NCI-H2171 (cell line): ENCODE data around the gene MRTFA.
"Not testable (repeated sequence)": the region's sequence is repeated elsewhere in the genome, so short reads cannot be mapped to it uniquely, and the experiment has no call there.

Experiments
- DNase-seq: peaks from one replicate; lab custom pipeline; 2025; lab: John Stamatoyannopoulos, UW

Gene MRTFA

GRCh38 chr22:40521046-40521445 lies 115.5 kb downstream of the MRTFA start:
- DNase-seq: no peak

GRCh38 chr22:40520562-40520961 lies 116.0 kb downstream of the MRTFA start:
- DNase-seq: no peak

DNA sequence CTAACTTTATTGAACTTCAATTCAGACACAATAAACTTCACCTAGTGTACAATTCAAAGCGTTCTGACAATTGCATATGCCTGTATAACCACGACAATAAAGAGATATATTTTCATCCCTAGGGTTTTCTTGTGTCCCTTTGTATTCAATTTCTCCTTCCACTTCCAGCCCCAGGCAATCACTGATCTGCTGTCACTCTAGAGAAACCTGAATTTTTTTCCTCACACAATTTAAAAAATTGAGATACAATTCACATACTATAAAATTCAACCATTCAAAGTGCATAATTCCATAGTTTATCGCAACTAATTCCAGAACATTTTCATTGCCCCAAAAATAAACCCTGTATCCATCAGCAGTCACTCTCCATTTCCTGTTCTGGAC lies 116.6 kb downstream of the MRTFA start:
- no peak for DNase-seq

DNA sequence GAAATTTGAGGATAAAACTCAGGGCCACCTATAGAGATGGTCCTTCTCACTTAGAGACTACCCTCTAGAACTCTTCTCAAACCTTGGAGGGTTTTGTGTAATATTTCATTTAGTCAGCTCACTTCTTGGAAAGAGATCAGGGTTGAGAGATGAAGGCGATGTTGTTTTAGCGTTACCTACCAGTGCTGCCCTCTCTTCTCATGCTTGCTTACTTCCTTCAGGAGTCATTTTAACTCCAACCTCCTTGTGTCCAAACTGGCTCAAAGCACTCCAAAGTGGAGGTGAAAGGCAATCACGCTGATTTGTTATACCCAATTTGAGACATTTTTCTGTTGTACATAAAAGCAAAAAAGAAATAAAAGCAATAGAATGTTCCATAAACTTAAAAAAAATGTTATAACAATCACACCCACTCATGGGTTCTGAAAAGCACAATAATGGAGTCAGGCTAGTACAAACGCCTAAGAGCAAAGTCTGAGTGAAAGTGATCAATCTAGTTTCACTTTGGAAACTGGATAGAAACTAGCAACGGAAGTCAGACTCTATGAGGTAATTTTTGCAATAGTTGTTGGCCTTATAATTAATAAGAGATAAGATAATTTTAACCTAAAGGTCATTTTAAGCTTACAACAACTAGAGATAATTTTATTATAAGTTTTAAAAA lies 117.1 kb downstream of the MRTFA start:
- DNase-seq: no peak

GRCh38 chr22:40518840-40519239 lies 117.7 kb downstream of the MRTFA start:
- no peak for DNase-seq

GRCh38 chr22:40517631-40518030 lies 118.9 kb downstream of the MRTFA start:
- DNase-seq: no peak

DNA sequence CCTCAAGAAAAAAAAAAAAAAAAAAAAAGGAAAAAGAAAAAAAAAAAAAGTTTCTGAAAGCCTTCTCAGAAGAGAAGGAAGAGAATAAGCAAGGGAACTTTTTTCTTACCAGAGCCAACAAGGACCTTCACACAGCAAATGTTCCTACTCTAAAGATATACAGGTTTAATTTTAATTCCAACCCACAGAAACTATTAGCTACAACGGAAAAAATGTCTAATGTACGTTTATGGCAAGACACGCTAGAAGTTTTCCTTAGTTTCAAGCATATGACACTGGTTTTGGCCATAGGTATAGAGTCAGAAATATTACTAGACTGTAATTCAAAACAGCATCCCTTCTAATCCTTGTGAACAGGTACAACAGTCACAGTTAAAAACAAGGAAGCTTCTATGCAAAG lies 120.1 kb downstream of the MRTFA start:
- DNase-seq: no peak

DNA sequence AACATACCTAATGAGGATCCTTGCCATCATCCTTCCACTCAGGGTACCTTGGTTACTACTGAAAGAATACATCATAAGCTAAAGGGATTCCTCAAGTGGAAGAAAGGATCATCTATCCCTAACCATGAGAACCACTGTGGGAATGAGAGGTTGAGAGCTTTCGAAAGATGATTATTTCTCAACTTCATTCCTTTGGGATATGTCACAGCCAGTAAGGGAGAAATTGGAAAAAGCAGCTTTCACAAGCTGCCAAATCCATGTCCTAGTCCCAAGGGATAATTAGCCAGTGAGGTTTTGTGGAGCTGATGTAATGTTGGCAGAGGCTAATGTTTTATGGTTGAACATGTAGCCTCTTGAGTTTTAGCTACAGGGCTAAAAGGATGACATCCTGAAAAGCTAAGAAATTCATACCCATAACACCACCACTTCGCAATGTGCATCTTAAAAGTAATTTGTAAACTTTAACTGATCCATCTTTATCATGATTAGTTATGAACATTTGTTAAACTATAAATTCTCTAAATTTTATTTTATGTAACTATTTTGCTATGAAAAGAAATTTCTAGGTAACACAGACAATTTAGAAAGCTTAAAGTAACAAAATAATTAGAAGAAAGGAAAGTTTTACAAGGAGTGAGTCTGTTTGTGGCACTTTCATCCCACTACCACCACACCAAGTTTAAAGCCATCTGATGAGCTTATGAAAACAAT lies 123.9 kb downstream of the MRTFA start:
- peak; percentile 50 for DNase-seq

- no peak for DNase-seq
Measured at GRCh38 chr22:40511604-40512003, 124.9 kb downstream of the MRTFA start.

DNA sequence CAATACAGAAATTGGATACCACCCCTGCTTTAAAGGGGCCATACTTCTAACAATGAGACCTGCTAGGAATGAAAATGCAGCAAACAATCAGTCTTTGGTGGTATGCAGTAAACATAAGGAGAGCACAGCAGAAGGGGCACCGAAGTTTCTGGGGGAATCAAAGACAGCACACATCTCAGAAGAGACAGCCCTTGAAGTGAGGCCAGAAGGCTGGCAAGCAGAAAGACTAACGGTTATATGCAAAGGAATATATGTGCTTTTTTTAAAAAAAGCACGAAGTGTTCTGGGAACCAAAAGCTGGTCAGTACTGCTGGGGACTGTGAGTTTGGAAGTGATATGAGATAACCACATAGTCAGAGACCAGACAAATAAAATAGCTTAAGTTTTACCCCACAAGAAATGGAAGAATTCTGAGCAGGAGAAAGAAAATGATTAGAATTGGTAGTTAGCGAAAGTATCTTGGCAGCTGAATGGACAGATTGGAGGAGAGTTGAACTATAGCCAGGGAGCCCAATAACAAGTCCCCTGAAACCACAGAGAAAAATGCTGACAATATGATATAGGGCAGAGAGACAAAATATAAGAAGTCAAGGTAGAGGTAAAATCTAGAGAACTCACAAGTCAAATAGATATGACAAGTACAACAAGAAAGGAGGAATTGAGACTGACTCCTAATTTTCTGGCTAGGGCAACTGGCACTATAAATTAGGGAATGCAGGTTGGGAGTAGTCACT lies 125.7 kb downstream of the MRTFA start:
- DNase-seq: no peak

- no peak for DNase-seq
Measured at GRCh38 chr22:40509401-40510134, 127.0 kb downstream of the MRTFA start.

DNA sequence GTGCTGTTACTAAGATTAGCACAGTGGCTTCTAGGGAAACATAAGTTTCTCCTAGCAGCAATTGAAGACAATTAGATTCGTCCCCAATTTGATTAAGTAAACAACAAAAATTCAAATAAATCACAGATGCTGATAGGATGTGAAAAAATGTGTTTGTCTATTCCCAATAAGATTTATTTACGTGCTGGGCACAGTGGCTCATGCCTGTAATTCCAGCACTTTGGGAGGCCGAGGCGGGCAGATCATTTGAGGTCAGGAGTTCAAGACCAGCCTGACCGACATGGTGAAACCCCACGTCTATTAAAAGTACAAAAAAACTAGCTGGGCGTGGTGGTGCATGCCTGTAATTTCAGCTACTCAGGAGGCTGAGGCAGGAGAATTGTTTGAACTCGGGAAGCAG lies 128.5 kb downstream of the MRTFA start:
- not testable (repeated sequence) for DNase-seq

DNA sequence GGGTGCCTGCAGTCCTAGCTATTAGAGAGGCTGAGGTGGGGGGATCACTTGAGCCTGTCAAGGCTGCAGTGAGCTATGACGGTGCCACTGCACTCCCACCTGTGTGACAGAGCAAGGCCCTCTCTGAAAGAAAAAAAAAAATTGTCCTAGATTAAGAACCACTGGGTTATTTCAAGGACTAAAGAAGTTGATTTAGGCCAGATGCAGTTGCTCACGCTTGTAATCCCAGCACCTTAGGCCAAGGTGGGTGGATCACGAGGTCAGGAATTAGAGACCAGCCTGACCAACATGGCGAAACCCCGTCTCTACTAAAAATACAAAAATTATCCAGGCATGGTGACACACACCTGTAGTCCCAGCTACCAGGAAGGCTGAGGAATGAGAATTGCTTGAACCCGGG lies 129.0 kb downstream of the MRTFA start:
- DNase-seq: no peak

- no peak for DNase-seq
Measured at GRCh38 chr22:40506762-40507161, 129.8 kb downstream of the MRTFA start.

DNA sequence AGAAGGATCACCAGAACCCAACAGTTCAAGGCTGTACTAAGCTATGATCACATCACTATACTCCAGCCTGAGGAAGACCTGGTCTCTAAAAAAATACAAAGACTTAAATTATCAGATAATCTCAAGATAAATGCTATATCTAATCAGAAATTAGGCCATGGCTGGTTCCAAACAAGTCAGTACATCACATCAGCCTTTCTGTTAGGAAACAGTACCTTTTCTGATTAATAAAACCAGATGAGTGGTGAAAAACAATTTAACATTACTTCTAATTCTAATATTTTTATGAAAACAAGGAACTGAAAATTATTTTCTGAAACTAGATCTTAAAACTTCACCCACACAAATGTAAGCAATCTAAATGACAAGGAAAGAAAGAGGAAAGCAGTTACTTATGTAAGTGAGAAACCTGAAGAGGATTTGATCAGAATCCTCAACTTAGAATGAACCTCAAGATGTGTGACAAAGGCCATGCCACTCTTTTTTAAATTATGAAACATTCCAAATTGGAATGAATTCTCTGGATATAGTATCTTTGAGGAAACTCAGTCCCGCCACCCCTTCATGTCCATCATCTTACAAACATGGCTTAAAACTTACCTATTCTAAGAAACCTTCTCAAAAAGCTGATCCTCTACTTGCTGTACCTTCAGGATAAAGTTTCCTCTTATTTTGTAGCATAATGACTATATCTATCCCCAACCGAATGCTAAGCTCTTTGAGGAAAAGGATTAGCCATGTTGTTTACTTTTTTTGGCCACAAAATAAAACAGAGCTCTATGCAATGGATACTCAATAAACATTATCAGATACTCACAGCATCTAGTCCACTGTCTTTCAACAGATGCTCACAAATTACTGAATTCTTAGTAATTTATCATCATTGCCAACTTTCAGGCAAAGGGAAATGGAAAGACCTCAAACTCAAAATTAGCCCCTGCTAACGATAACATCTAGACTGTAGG lies 132.0 kb downstream of the MRTFA start:
- no peak for DNase-seq

- no peak for DNase-seq
Measured at GRCh38 chr22:40502919-40503318, 133.6 kb downstream of the MRTFA start.

GRCh38 chr22:40500465-40500786 lies 136.1 kb downstream of the MRTFA start:
- DNase-seq: not testable (repeated sequence)

GRCh38 chr22:40499209-40499623 lies 137.3 kb downstream of the MRTFA start:
- no peak for DNase-seq

- no peak for DNase-seq
Measured at GRCh38 chr22:40498420-40499208, 137.9 kb downstream of the MRTFA start.

DNA sequence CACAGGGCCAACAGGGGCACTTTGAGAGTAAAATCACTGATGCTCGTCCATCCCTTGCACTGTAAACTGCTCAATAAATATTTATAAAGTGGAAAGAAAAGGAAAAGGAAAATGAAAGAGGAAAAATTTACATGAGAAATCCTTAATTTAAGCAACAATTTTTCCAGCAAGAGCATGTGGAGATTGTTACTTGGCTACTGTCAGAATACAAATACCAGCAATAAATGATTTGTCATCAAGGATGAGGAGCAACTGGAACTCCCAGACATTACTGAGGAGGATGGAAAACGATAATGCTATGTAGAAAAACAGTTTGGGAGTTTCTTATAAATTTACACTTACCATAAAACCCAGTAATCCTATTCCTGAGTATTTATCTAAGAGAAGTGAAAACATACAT lies 143.1 kb downstream of the MRTFA start:
- no peak for DNase-seq
